ENCODE data around the gene CCDC68. TPM values are rescaled to one million over a fixed set of nuclear protein-coding genes. Genes with fewer than 3 reads are reported as not detected.

CCDC68 gene
- total and polyA plus RNA-seq, 2 of the 8 experiments (the other 6 are each of a cell fraction or from before 2014, with no cell fraction given): 0.06 to 0.80 TPM

DNA sequence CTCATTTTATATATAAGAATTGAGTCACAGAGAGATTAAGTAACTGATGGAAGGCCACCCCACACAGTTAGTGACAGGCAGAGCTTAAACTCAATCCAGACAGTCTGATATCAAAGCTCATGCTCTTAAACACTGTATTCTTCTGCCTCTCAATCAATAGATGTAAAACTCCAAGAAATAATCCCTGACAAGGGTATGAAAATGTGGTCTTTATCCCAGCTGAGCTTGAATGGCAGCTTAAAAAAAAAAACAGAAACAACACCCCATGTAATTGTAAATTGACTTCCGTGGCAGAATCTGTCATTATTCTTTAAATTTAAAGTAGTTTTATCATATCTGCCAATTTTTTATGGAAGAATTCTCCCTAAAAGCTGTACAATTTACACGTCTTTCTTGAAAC is 70.9 kb downstream of the CCDC68 start:
- H4K8ac ChIP-seq (ENCODE audit: extremely low read depth, insufficient read depth, low read length): no peak overlapping the region
- H3K27ac ChIP-seq (ENCODE audit: low read depth, low read length): no peak overlapping the region
- CTCF ChIA-PET (ENCODE audit: partially characterized antibody): no interaction called here
- H2BK20ac ChIP-seq (ENCODE audit: low read length): no peak overlapping the region
- H2BK120ac ChIP-seq (replicated peaks; ENCODE audit: low read depth, low read length): no peak overlapping the region
- H3K23me2 ChIP-seq (ENCODE audit: low read depth, low read length): no peaks in the 10 kb centered on the region
- H3K4ac ChIP-seq (replicated peaks; ENCODE audit: insufficient read length, low read depth, low read length): no peak overlapping the region
- no peaks in the 10 kb centered on the region for H4K20me1 ChIP-seq (replicated peaks in 1 of 2; ENCODE audit: control insufficient read depth in 1 of 2, insufficient read depth in 2 of 2, low read length in 2 of 2)
- H3K56ac ChIP-seq (replicated peaks; ENCODE audit: insufficient read length, low read depth, low read length): no peak overlapping the region
- no peaks in the 10 kb centered on the region for H3K36me3 ChIP-seq (ENCODE audit: control insufficient read depth in 2 of 4, insufficient read depth in 4 of 4, low read length in 3 of 4)
- 93% methylated on average over 2 of the region's 2 CpGs; no CpG with 5 or more reads in 1 of the 2 experiments for WGBS, 2 experiments (ENCODE audit: extremely low coverage in 1 of 2, insufficient coverage in 1 of 2, insufficient read length in 1 of 2, insufficient replicate concordance in 2 of 2, low coverage in 1 of 2, low lambda C conversion rate in 2 of 2, missing lambda C conversion rate in 1 of 2)
- no peak overlapping the region for H3K4me3 ChIP-seq (ENCODE audit: extremely low read depth in 1 of 4, insufficient read depth in 2 of 4, low read depth in 3 of 4, low read length in 4 of 4)
- no peak overlapping the region for H4K91ac ChIP-seq (replicated peaks; ENCODE audit: insufficient read length, low read length)
- no peak overlapping the region for H3K4me2 ChIP-seq (ENCODE audit: insufficient read depth in 1 of 2, low read depth in 2 of 2, low read length in 2 of 2)
- H3K79me1 ChIP-seq (ENCODE audit: low read depth, low read length): no peaks in the 10 kb centered on the region
- H2BK12ac ChIP-seq (ENCODE audit: low read depth, low read length): no peak overlapping the region
- H3K23ac ChIP-seq (ENCODE audit: insufficient read length): no peak overlapping the region
- H2BK15ac ChIP-seq (ENCODE audit: low read length): no peak overlapping the region
- POLR2A ChIA-PET (ENCODE audit: partially characterized antibody): no interaction called here
- H3K79me2 ChIP-seq (ENCODE audit: control insufficient read depth in 1 of 2, insufficient read depth in 2 of 2, low read length in 2 of 2): no peaks in the 10 kb centered on the region
- H3K9me3 ChIP-seq (ENCODE audit: insufficient read depth in 2 of 2, low read depth in 1 of 2, low read length in 1 of 2): no peaks in the 10 kb centered on the region
- TF ChIP-seq TAF7 (optimal IDR thresholded peaks at IDR 0.05; ENCODE audit: borderline replicate concordance, low read depth, low read length): no peak
- TF ChIP-seq CBX8 (IDR thresholded peaks at IDR 0.05; ENCODE audit: borderline replicate concordance, low read depth, low read length): no peak
- TF ChIP-seq RBBP5 (IDR thresholded peaks at IDR 0.05; ENCODE audit: borderline replicate concordance, low read depth, low read length): no peak
- TF ChIP-seq CTBP2 (IDR thresholded peaks at IDR 0.05; ENCODE audit: borderline replicate concordance, insufficient read depth, insufficient read length, low read length): no peak
- TF ChIP-seq, protein P1, sequence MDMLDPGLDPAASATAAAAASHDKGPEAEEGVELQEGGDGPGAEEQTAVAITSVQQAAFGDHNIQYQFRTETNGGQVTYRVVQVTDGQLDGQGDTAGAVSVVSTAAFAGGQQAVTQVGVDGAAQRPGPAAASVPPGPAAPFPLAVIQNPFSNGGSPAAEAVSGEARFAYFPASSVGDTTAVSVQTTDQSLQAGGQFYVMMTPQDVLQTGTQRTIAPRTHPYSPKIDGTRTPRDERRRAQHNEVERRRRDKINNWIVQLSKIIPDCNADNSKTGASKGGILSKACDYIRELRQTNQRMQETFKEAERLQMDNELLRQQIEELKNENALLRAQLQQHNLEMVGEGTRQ (IDR thresholded peaks at IDR 0.05; ENCODE audit: low read length): no peak
- TF ChIP-seq, protein P2, sequence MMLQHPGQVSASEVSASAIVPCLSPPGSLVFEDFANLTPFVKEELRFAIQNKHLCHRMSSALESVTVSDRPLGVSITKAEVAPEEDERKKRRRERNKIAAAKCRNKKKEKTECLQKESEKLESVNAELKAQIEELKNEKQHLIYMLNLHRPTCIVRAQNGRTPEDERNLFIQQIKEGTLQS (IDR thresholded peaks at IDR 0.05; ENCODE audit: insufficient read depth, low read depth, low read length): no peak
- TF ChIP-seq, protein P3, sequence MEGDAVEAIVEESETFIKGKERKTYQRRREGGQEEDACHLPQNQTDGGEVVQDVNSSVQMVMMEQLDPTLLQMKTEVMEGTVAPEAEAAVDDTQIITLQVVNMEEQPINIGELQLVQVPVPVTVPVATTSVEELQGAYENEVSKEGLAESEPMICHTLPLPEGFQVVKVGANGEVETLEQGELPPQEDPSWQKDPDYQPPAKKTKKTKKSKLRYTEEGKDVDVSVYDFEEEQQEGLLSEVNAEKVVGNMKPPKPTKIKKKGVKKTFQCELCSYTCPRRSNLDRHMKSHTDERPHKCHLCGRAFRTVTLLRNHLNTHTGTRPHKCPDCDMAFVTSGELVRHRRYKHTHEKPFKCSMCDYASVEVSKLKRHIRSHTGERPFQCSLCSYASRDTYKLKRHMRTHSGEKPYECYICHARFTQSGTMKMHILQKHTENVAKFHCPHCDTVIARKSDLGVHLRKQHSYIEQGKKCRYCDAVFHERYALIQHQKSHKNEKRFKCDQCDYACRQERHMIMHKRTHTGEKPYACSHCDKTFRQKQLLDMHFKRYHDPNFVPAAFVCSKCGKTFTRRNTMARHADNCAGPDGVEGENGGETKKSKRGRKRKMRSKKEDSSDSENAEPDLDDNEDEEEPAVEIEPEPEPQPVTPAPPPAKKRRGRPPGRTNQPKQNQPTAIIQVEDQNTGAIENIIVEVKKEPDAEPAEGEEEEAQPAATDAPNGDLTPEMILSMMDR (IDR thresholded peaks at IDR 0.05; ENCODE audit: control extremely low read depth in 1 of 3, insufficient read depth in 1 of 3, low read depth in 1 of 3, low read length in 3 of 3): no peak
- no peak for TF ChIP-seq KDM5A (IDR thresholded peaks at IDR 0.05; ENCODE audit: low read length)
- no peak overlapping the region for H2AFZ ChIP-seq (ENCODE audit: low read length)
- H3K4me1 ChIP-seq (replicated peaks in 1 of 4; ENCODE audit: control insufficient read depth in 3 of 4, insufficient read depth in 4 of 4, low read length in 3 of 4): no peaks in the 10 kb centered on the region
- H2BK5ac ChIP-seq (ENCODE audit: low read depth, low read length): no peak overlapping the region
- no peak overlapping the region for H3K14ac ChIP-seq (ENCODE audit: insufficient read length)
- FAIRE-seq (no peak), DNase-seq (ENCODE audit: low read depth in 1 of 2, low spot score in 2 of 2) (no peak)
- H2AK5ac ChIP-seq (ENCODE audit: low read depth, low read length): no peak overlapping the region
- H3K27me3 ChIP-seq (replicated peaks in 1 of 4; ENCODE audit: control insufficient read depth in 3 of 4, extremely low read depth in 1 of 4, insufficient read depth in 3 of 4, low read length in 3 of 4): peaks cover 0 to 1% (median 0%) of the 10 kb centered on the region in 4 experiments; a peak in 1 of 7 replicates
- H3K9ac ChIP-seq (replicated peaks in 1 of 4; ENCODE audit: extremely low read depth in 1 of 4, low read depth in 3 of 4, low read length in 3 of 4): no peak overlapping the region
- H4K5ac ChIP-seq (ENCODE audit: insufficient read length, low read depth, low read length): no peak overlapping the region
- no peak overlapping the region for H3K18ac ChIP-seq (ENCODE audit: extremely low read depth, low read length)

Measured in H1 (cell line).